Tibial nerve (tissue), 4 donors: ENCODE measurements around the gene MID2.

Experiments used
- CTCF ChIP-seq, 5 experiments: fragments of 200-600 bp in 3 of 5; fragments of 450-650 bp in 2 of 5; sonication (generic) in 3 of 5; IDR thresholded peaks; one replicate each; pipeline ENCODE4 v1.5.1; 2016 to 2019; ENCODE audit warnings: antibody characterized with exemption in 5 of 5, mild to moderate bottlenecking in 3 of 5, moderate library complexity in 2 of 5
- EP300 ChIP-seq, 2 donors: sonication (generic); formaldehyde crosslinking; IDR thresholded peaks; one replicate each; pipeline ENCODE4 v1.6.1; 2017; ENCODE audit warnings: antibody characterized with exemption in 2 of 2, mild to moderate bottlenecking in 1 of 2
- POLR2A ChIP-seq, 2 donors: fragments of 450-650 bp; IDR thresholded peaks; one replicate each; pipeline ENCODE4 v1.6.1; 2017; ENCODE audit warnings: antibody characterized with exemption in 2 of 2, mild to moderate bottlenecking in 2 of 2, moderate library complexity in 2 of 2

GRCh38 chrX:107971636-107972035 lies 146.0 kb downstream of the MID2 start:
- TF ChIP-seq POLR2A (IDR thresholded peaks at IDR 0.05) (no peak), EP300 (IDR thresholded peaks at IDR 0.05) (no peak), CTCF (IDR thresholded peaks at IDR 0.05) (no peak)
